ENCODE results near the gene MAS1. TPM values are rescaled to one million over a fixed set of nuclear protein-coding genes. Genes with fewer than 3 reads are reported as not detected.

MAS1 gene
- total RNA-seq, 5 donors from 2014 or later (not counting 1 experiment from before 2014, with no cell fraction given), result not detected

DNA sequence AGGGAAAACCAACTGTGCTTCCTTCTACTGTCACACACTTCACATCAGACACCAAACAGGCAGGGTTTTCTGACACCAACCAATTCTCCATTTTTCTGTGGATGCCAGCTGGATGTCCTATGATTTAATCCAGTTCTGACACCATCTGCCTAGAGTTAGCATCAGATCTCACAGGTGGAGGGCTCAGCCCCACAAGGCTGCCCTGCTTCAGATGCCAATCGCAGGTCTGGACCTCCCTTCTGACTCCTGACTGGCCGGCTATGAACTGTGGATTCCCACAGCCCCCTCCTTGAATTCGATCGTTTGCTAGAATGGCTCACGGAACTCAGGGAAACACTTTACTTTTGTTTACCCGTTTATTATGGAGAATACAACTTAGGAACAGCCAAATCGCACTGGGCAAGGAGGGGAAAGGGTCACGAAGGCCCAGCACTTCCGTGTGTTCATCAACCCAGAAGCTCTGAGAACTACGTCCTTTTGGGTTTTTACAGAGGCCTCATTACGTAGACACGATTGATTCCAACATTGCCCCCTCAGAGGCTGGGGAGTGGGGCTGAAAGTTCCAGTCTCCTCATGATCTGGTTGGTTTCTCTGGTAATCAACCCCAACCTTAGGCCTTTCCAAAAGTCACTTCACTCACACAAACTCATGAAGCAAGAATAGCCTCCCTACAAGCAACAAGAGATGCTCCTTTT, 25.4 kb upstream of the MAS1 start:
- Mint-ChIP-seq H3K9me3 (peaks cover 0 to 3% (median 0%) of the 10 kb centered on the region in 3 donors), H3K27me3 (peaks cover 0 to 3% of the 10 kb centered on the region in 2 donors), H3K4me1 (peaks cover 16 to 22% (median 17%) of the 10 kb centered on the region in 3 donors), H3K4me3 (no peak overlapping the region), H3K36me3 (no peaks in the 10 kb centered on the region), H3K27ac (no peak overlapping the region)
- no peak for ATAC-seq (replicated peaks in 1 of 4)
- CTCF ChIA-PET, result interaction anchor here in 1 of 2 donors (0.5 to 0.7 kb wide), 2 partner anchors 28 to 303 kb away, joined by 3 read pairs; no protein-coding TSS in a partner anchor
- 94% methylated on average over 8 of the region's 12 CpGs for WGBS (ENCODE audit: insufficient coverage)
- no peak overlapping the region for H3K27ac ChIP-seq (ENCODE audit: low read length)
- no peaks in the 10 kb centered on the region for H3K9me3 ChIP-seq
- POLR2A ChIA-PET, result no interaction called here
- no peak overlapping the region for H3K4me3 ChIP-seq (ENCODE audit: control insufficient read depth in 1 of 2, extremely low read depth in 1 of 2, low read length in 1 of 2)
- no peak for DNase-seq
- H3K36me3 ChIP-seq (ENCODE audit: control insufficient read depth in 2 of 2, extremely low read depth in 1 of 2, insufficient read depth in 1 of 2, low read length in 1 of 2), result no peaks in the 10 kb centered on the region
- peaks cover 10 to 20% of the 10 kb centered on the region in 2 experiments for H3K4me1 ChIP-seq (ENCODE audit: control insufficient read depth in 1 of 2, extremely low read depth in 1 of 2, insufficient read depth in 2 of 2, low read length in 2 of 2)
- peaks cover 0 to 2% of the 10 kb centered on the region in 2 experiments for H3K27me3 ChIP-seq (replicated peaks in 1 of 2; ENCODE audit: control insufficient read depth in 2 of 2, extremely low read depth in 1 of 2, insufficient read depth in 2 of 2, low read length in 1 of 2)

DNA sequence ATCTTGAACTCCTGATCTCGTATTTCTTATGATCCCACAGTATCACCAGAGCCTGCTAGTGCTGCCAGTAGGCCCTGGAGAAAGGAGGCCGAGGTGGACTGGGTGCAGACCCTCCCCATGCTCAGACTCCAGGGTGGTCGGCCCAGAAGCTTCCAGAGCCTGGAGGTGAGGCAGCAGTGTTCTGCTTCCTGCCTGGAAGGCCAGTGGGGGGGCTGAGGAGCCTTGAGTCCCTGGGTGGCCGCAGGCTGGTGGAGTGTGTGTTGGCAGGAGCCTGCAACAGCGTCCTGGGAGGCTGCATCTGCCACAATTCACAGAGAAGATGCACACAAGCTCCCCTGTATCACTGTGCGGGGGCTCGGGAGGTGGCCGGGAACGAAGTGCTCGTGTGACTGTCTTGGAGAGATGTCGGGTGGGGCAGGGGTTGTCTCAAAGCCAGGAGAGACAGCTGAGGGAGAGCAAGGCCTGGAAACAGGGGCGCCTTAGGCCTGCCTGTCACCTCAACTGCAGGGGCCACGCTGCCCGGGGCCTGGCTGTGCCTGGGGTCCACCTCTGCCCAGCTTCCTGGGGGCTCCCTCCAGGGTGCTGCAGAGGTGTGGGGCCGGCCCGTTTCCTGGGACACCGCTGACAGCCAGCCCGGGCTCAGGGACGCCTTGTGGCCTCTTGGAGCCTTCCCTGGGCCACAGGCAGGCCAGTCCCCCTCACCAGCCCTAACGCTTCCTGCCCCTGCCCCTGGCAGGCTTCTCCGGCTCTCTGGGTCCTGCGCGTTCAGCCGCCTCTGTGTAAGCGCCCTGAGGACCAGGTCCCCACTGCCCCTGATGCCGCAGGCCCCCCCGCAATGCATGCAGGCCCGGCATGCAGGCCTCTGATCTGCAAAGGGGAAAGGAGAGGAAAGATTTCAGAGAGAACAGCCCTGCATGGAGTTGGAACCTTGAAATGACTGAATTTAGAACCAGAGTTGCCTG, 24.2 kb upstream of the MAS1 start:
- H3K27ac Mint-ChIP-seq, result no peak overlapping the region
- H3K9me3 Mint-ChIP-seq, result peaks cover 0 to 3% (median 0%) of the 10 kb centered on the region in 3 donors
- no peak for ATAC-seq (replicated peaks in 1 of 4)

DNA sequence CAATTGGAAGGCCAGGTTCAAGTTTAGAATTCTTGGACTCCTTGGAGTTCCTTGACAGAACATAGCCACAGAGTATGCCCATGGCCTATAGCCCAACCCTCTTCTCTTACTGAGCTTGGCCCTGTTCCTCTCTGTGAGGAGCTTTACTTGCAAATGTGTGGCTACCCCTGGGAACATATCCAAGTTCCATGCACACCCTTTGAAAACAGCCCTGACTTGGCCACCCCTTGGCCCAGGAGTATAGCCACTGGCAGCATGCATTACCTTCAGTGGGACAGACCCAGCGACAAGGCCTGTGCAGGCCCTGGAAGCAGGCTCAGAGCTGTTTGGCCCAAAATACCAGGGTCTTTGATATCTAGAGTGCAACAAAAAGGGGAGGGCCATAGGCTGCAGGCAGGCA, 19.5 kb upstream of the MAS1 start:
- Histone ChIP-seq H3K9me3 (no peaks in the 10 kb centered on the region), H3K4me3 (ENCODE audit: control insufficient read depth in 1 of 2, extremely low read depth in 1 of 2, low read length in 1 of 2) (no peak overlapping the region), H3K27ac (ENCODE audit: low read length) (no peak overlapping the region), H3K27me3 (replicated peaks in 1 of 2; ENCODE audit: control insufficient read depth in 2 of 2, extremely low read depth in 1 of 2, insufficient read depth in 2 of 2, low read length in 1 of 2) (peaks cover 0 to 7% of the 10 kb centered on the region in 2 experiments), H3K4me1 (ENCODE audit: control insufficient read depth in 1 of 2, extremely low read depth in 1 of 2, insufficient read depth in 2 of 2, low read length in 2 of 2) (no peaks in the 10 kb centered on the region), H3K36me3 (ENCODE audit: control insufficient read depth in 2 of 2, extremely low read depth in 1 of 2, insufficient read depth in 1 of 2, low read length in 1 of 2) (no peaks in the 10 kb centered on the region)
- Mint-ChIP-seq H3K27ac (no peak overlapping the region), H3K4me3 (no peak overlapping the region), H3K4me1 (no peaks in the 10 kb centered on the region), H3K9me3 (peaks cover 0 to 3% (median 0%) of the 10 kb centered on the region in 3 donors), H3K36me3 (no peaks in the 10 kb centered on the region), H3K27me3 (no peaks in the 10 kb centered on the region)
- DNase-seq (no peak), ATAC-seq (replicated peaks in 1 of 4) (no peak)
- CTCF ChIA-PET, result no interaction called here
- 100% methylated on average over 1 of the region's 1 CpG for WGBS (ENCODE audit: insufficient coverage)
- POLR2A ChIA-PET, result no interaction called here

More for the DNA sequence above, 24.2 kb upstream of the MAS1 start:
- Histone ChIP-seq H3K9me3 (no peaks in the 10 kb centered on the region), H3K4me3 (ENCODE audit: control insufficient read depth in 1 of 2, extremely low read depth in 1 of 2, low read length in 1 of 2) (no peak overlapping the region), H3K4me1 (ENCODE audit: control insufficient read depth in 1 of 2, extremely low read depth in 1 of 2, insufficient read depth in 2 of 2, low read length in 2 of 2) (peaks cover 10 to 13% of the 10 kb centered on the region in 2 experiments), H3K36me3 (ENCODE audit: control insufficient read depth in 2 of 2, extremely low read depth in 1 of 2, insufficient read depth in 1 of 2, low read length in 1 of 2) (no peaks in the 10 kb centered on the region), H3K27ac (ENCODE audit: low read length) (no peak overlapping the region), H3K27me3 (replicated peaks in 1 of 2; ENCODE audit: control insufficient read depth in 2 of 2, extremely low read depth in 1 of 2, insufficient read depth in 2 of 2, low read length in 1 of 2) (peaks cover 0 to 2% of the 10 kb centered on the region in 2 experiments)
- CTCF ChIA-PET, result interaction anchor here in 1 of 2 donors (1.0 kb wide), 1 partner anchor 15 kb away, joined by 3 read pairs; no protein-coding TSS in a partner anchor
- WGBS (ENCODE audit: insufficient coverage), result 86% methylated on average over 25 of the region's 28 CpGs
- no peak for DNase-seq
- Mint-ChIP-seq H3K4me3 (no peak overlapping the region), H3K36me3 (no peaks in the 10 kb centered on the region), H3K27me3 (peaks cover 0 to 3% of the 10 kb centered on the region in 2 donors), H3K4me1 (peaks cover 16 to 17% (median 17%) of the 10 kb centered on the region in 3 donors)
- POLR2A ChIA-PET, result no interaction called here

DNA sequence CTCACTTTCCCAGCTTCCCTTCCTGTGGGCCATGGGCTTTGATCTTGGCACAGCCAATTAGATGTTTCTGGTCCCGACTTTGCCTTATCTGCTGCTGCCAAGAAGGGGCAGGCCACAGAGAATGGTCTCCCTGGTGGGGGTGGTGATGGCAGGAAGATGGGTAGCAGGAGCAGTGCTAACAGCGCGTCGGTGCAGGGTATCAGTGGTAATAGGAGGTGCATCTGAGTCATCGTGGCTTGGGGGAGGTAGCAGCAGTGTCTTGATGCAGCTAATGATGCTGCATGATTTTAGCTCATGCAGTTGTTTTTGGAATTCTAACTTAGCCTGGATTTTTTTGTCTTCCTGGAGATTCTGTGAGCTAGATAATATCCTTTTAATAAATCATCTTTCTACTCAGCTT, 18.9 kb upstream of the MAS1 start:
- H3K9me3 Mint-ChIP-seq, result peaks cover 0 to 3% (median 0%) of the 10 kb centered on the region in 3 donors
- H3K4me1 ChIP-seq (ENCODE audit: control insufficient read depth in 1 of 2, extremely low read depth in 1 of 2, insufficient read depth in 2 of 2, low read length in 2 of 2), result no peaks in the 10 kb centered on the region
- no peak overlapping the region for H3K4me3 ChIP-seq (ENCODE audit: control insufficient read depth in 1 of 2, extremely low read depth in 1 of 2, low read length in 1 of 2)
- H3K4me1 Mint-ChIP-seq, result no peaks in the 10 kb centered on the region
- ATAC-seq (replicated peaks in 1 of 4) (no peak), DNase-seq (no peak)
- H3K9me3 ChIP-seq, result no peaks in the 10 kb centered on the region
- no peaks in the 10 kb centered on the region for H3K36me3 Mint-ChIP-seq
- H3K36me3 ChIP-seq (ENCODE audit: control insufficient read depth in 2 of 2, extremely low read depth in 1 of 2, insufficient read depth in 1 of 2, low read length in 1 of 2), result no peaks in the 10 kb centered on the region
- CTCF ChIA-PET, result no interaction called here
- peaks cover under 1 to 1% of the 10 kb centered on the region in 2 donors for H3K27me3 Mint-ChIP-seq
- H3K27me3 ChIP-seq (replicated peaks in 1 of 2; ENCODE audit: control insufficient read depth in 2 of 2, extremely low read depth in 1 of 2, insufficient read depth in 2 of 2, low read length in 1 of 2), result peaks cover 0 to 10% of the 10 kb centered on the region in 2 experiments
- 41% methylated on average over 5 of the region's 5 CpGs for WGBS (ENCODE audit: insufficient coverage)
- H3K4me3 Mint-ChIP-seq, result no peak overlapping the region
- H3K27ac Mint-ChIP-seq, result no peak overlapping the region
- no peak overlapping the region for H3K27ac ChIP-seq (ENCODE audit: low read length)
- POLR2A ChIA-PET, result no interaction called here

DNA sequence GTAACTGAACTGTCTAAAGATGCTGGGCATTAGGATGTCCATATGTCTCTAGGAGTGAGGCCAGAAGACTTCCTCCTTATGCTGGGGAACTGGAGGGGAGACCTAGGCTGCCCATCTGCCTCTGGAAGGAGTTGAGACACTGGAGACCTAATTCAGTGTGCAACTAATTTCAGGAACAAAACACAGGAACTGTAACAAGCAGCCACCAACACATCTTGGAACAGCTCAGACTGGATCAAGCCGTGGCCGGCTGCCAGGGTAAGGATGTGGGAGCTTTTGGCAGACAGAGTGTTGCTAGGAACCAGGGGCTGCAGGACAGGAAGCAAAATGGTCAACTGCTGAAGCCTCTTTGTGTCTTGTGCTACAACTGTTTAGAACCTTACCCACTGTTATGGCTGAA, 16.4 kb upstream of the MAS1 start:
- ATAC-seq (replicated peaks in 1 of 4), result no peak
- no peaks in the 10 kb centered on the region for H3K36me3 Mint-ChIP-seq
- H3K9me3 ChIP-seq, result no peaks in the 10 kb centered on the region
- H3K27ac ChIP-seq (ENCODE audit: low read length), result no peak overlapping the region
- no peaks in the 10 kb centered on the region for H3K4me1 ChIP-seq (ENCODE audit: control insufficient read depth in 1 of 2, extremely low read depth in 1 of 2, insufficient read depth in 2 of 2, low read length in 2 of 2)
- H3K27me3 Mint-ChIP-seq, result peaks cover 3 to 6% of the 10 kb centered on the region in 2 donors
- peaks cover 0 to 14% of the 10 kb centered on the region in 2 experiments for H3K27me3 ChIP-seq (replicated peaks in 1 of 2; ENCODE audit: control insufficient read depth in 2 of 2, extremely low read depth in 1 of 2, insufficient read depth in 2 of 2, low read length in 1 of 2)
- no CpG with 5 or more reads among the region's 2 CpGs for WGBS (ENCODE audit: insufficient coverage)
- ChIA-PET POLR2A (no interaction called here), CTCF (no interaction called here)
- no peaks in the 10 kb centered on the region for H3K36me3 ChIP-seq (ENCODE audit: control insufficient read depth in 2 of 2, extremely low read depth in 1 of 2, insufficient read depth in 1 of 2, low read length in 1 of 2)
- H3K9me3 Mint-ChIP-seq, result no peaks in the 10 kb centered on the region
- DNase-seq, result no peak
- H3K4me3 ChIP-seq (ENCODE audit: control insufficient read depth in 1 of 2, extremely low read depth in 1 of 2, low read length in 1 of 2), result no peak overlapping the region
- H3K4me3 Mint-ChIP-seq, result no peak overlapping the region
- no peaks in the 10 kb centered on the region for H3K4me1 Mint-ChIP-seq
- H3K27ac Mint-ChIP-seq, result no peak overlapping the region

DNA sequence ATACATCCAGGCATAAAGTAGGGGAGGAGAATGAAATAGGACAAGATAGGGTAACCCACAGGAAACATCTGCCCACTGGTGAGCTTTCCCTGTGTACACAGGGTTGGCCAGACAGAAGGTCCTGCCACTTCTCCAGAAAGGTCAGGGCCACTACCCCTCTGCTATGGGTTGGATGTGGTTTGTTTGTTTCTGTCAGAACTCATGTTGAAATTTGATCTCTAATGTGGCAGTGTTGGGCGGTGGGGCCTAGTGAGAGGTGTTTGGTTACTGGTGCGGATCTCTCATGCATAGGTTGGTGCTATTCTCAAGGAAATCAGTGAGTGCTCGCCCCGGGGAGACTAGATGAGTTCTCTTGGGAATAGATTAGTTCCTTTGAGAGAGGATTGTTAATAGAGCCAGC, 15.6 kb upstream of the MAS1 start:
- no peaks in the 10 kb centered on the region for H3K4me1 ChIP-seq (ENCODE audit: control insufficient read depth in 1 of 2, extremely low read depth in 1 of 2, insufficient read depth in 2 of 2, low read length in 2 of 2)
- Mint-ChIP-seq H3K4me3 (no peak overlapping the region), H3K9me3 (no peaks in the 10 kb centered on the region), H3K4me1 (no peaks in the 10 kb centered on the region), H3K36me3 (no peaks in the 10 kb centered on the region), H3K27ac (no peak overlapping the region), H3K27me3 (peaks cover 3 to 9% of the 10 kb centered on the region in 2 donors)
- no peak for ATAC-seq (replicated peaks in 1 of 4)
- H3K27ac ChIP-seq (ENCODE audit: low read length), result no peak overlapping the region
- no peak overlapping the region for H3K4me3 ChIP-seq (ENCODE audit: control insufficient read depth in 1 of 2, extremely low read depth in 1 of 2, low read length in 1 of 2)
- no peaks in the 10 kb centered on the region for H3K9me3 ChIP-seq
- ChIA-PET POLR2A (no interaction called here), CTCF (no interaction called here)
- 90% methylated on average over 4 of the region's 4 CpGs for WGBS (ENCODE audit: insufficient coverage)
- DNase-seq, result no peak
- peaks cover 0 to 14% of the 10 kb centered on the region in 2 experiments for H3K27me3 ChIP-seq (replicated peaks in 1 of 2; ENCODE audit: control insufficient read depth in 2 of 2, extremely low read depth in 1 of 2, insufficient read depth in 2 of 2, low read length in 1 of 2)
- no peaks in the 10 kb centered on the region for H3K36me3 ChIP-seq (ENCODE audit: control insufficient read depth in 2 of 2, extremely low read depth in 1 of 2, insufficient read depth in 1 of 2, low read length in 1 of 2)
